Activated CD8-positive, alpha-beta T cell treated with anti-CD3 and anti-CD28 coated beads, Interleukin-2, amount 10 ng/mL, durations not matched to agents 7 days and 5 days (primary cell): Measurements from ENCODE around the gene CD300LD. TPM values are rescaled to one million over a fixed set of nuclear protein-coding genes. Genes with fewer than 3 reads are reported as not detected.
A peak's percentile ranks its signal among the peaks of the same experiment; 100 is the strongest.
"Not testable (repeated sequence)": the region's sequence is repeated elsewhere in the genome, so short reads cannot be mapped to it uniquely, and the experiment has no call there.

Experiments used
- ATAC-seq: fragments of 150-1000 bp; cut with Tn5 transposase; one replicate; pipeline ENCODE4 v1.10.0; 2021; ENCODE audit warnings: moderate library complexity
- CTCF ChIA-PET: fragments of 350-600 bp; sonication (Branson Sonifier 250); formaldehyde crosslinking; loops from one replicate; lab custom pipeline; 2021; ENCODE audit warnings: antibody characterized with exemption; lab: Charles Lee
- POLR2A ChIA-PET: fragments of 350-600 bp; sonication (Branson Sonifier 250); formaldehyde crosslinking; loops from one replicate; lab custom pipeline; 2021; ENCODE audit warnings: antibody characterized with exemption; lab: Charles Lee
- DNase-seq: peaks from one replicate; pipeline ENCODE4 v3.0.0-alpha.2; 2020
- H3K27ac Mint-ChIP-seq: one replicate; pipeline ENCODE4 v1.8.0; 2021; ENCODE audit warnings: mild to moderate bottlenecking, mixed read lengths
- H3K27me3 Mint-ChIP-seq: one replicate; pipeline ENCODE4 v1.8.0; 2021; ENCODE audit warnings: low read depth, mixed read lengths
- H3K36me3 Mint-ChIP-seq: one replicate; pipeline ENCODE4 v1.8.0; 2021; ENCODE audit warnings: low read depth, mixed read lengths
- H3K4me1 Mint-ChIP-seq: one replicate; pipeline ENCODE4 v1.8.0; 2021; ENCODE audit warnings: low read depth, mixed read lengths
- H3K4me3 Mint-ChIP-seq: one replicate; pipeline ENCODE4 v1.8.0; 2021; ENCODE audit warnings: mild to moderate bottlenecking, mixed read lengths
- H3K9me3 Mint-ChIP-seq: one replicate; pipeline ENCODE4 v1.8.0; 2022; ENCODE audit warnings: mixed read lengths; ENCODE audit not compliant: insufficient read depth
- total RNA-seq, 2 experiments: library from RNA; stranded (reverse); gene quantifications; one replicate each; pipeline ENCODE4 v1.2.3, GENCODE V29; 2021

CD300LD gene
- not detected for total RNA-seq

DNA sequence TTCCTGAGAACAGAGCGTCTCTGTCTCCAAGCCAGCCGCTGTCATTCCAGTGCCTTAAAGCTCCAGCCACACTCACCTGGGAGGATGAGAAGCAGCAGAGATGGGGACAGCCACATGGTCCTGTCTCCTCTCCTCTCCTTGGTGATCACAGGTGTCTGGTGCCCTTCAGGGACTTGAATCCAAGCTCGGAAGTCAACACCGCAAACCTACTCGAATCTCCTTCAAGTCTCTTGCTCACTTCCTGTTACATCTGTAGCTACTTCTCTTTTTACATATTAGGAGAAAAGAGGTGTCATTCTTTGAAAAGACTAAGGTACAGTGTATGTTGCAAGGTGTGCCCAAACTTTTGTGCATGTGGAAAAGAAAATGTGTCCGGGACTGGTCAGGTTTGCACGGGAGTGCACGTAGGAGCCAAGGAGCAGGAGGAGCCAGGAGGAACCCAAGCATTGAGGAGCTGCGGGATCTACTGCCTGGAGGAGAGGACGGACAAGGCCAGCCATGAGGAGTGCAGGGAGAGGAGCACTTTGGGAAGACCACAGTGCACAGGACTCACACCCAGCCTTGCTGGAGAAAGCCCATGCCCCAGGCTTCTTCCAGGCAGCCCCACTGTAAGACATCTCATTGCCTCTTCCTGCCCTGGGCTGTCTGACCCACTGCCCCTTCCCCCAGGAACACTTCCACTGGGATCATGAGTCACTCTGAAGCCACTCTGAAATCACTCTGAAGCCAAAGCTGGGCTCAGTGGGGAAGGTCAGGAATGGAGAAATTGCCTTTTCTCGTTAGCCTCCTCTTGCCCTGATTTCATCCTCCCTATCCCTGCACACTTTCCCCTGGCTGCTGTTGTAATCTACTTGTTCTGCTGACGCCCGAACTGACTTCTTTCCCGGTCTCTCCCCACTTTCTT is at the start of gene CD300LD:
TSS of gene CD300LD (minus strand) at position 197 of the 904 bp plus-strand sequence. CDS start at position 116, 81 bp downstream.
- Mint-ChIP-seq H3K27ac (no peak within 1 kb of the TSS), H3K9me3 (peaks cover 7% of the 10 kb centered on the region), H3K36me3 (no peaks in the 10 kb centered on the region), H3K4me3 (no peak within 1 kb of the TSS), H3K4me1 (peaks cover 18% of the 10 kb centered on the region), H3K27me3 (peaks cover 43% of the 10 kb centered on the region)
- ChIA-PET POLR2A (no interaction called here), CTCF (interaction anchor here (0.7 to 2.0 kb wide), 5 partner anchors 10 to 224 kb away, joined by 3 to 9 read pairs (median 4); partner anchors contain the start of genes CD300H and GPR142)
- DNase-seq (no peak), ATAC-seq (peak; percentile 49)

DNA sequence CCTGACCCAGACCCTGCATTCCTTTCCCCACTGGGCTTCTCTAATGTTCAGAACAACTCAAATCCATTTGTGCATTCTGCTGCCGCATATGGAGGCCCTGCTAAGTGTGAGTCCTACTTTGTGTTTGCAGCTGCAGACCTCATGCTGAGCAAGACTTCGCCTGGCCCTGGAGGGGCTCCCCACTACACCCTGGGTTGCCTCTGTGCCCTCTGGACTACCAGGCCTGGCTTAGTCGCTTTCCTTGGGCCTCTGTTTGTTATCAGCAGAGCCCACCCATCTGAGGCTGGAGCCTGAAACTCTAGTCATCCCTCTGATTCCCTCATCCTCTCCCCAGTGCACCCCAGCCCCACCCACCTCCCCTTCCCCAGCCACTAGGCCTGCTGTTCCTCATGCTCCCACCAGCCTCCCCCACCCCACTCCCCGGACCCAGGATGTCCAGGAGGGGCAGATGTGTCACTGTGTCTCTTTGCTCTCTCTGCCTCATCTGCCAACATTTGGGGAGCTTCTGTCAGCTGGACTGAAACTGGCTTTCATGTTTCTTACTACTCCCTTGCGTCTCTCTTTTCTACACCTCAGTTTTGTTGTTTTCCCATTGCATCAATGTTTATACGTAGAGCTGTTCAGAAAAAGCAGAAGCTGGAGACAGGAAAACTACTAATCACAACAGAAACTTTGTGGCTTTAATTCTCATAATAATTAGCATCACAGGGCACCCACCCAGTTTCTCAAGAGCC is 49.3 kb upstream of the CD300LD start:
- CTCF ChIA-PET = interaction anchor here (0.5 kb wide), 1 partner anchor 46 kb away, joined by 3 read pairs; no protein-coding TSS in a partner anchor
- no peak overlapping the region for H3K27ac Mint-ChIP-seq
- no peaks in the 10 kb centered on the region for H3K9me3 Mint-ChIP-seq
- no peak for DNase-seq
- H3K4me3 Mint-ChIP-seq = no peak overlapping the region
- POLR2A ChIA-PET = no interaction called here
- peaks cover 68% of the 10 kb centered on the region for H3K27me3 Mint-ChIP-seq
- peaks cover 13% of the 10 kb centered on the region for H3K4me1 Mint-ChIP-seq
- no peak for ATAC-seq
- no peaks in the 10 kb centered on the region for H3K36me3 Mint-ChIP-seq

DNA sequence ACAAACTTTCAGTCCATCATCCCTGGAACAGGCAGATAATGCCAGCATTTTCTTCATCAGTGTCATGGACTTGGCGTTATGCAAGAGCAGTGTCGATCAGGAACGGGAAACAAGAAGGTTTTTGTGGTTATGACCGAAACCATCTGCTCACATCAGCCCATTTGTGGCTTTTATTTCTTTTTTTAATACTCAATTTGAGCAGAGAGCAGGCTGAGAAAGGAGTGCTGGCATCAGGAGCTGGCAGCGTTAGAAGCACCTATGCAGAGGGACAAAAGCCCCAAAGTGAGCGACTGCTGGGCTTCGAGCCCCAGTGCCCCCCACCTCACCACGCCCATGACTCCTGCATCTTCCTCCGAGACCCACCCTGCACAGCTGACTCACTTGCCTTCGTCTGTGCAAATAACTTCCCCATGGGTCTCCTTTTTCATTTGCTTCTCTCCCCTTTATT is 47.6 kb upstream of the CD300LD start:
- no peak overlapping the region for H3K27ac Mint-ChIP-seq
- peak; percentile 34 for DNase-seq
- CTCF ChIA-PET = interaction anchor here (0.7 to 1.9 kb wide), 3 partner anchors 9 to 74 kb away, joined by 3 to 6 read pairs (median 3); no protein-coding TSS in a partner anchor

DNA sequence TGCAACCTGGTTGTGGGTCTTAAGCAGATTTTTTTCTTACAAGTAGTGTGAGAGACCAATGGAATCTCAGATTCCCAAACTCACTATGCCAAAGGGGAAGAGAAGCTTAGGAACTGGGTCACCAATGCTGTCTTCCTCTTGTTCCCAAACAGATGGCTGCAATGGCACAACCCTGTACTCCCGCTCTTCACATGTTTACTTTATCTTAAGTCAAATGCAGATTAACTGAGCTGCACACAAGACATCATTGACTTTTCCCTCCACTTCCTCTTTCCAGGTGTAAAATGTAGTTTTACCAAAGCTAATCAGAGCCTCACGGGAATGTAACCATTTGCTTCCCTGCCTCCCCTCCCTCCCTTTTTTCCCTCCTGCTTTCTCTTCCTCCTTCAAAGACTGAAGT is 45.8 kb upstream of the CD300LD start:
- DNase-seq (no peak), ATAC-seq (no peak)
- Mint-ChIP-seq H3K27me3 (peaks cover 61% of the 10 kb centered on the region), H3K4me1 (peaks cover 13% of the 10 kb centered on the region), H3K36me3 (no peaks in the 10 kb centered on the region), H3K4me3 (no peak overlapping the region), H3K27ac (no peak overlapping the region), H3K9me3 (no peaks in the 10 kb centered on the region)
- POLR2A ChIA-PET = no interaction called here
- CTCF ChIA-PET = no interaction called here

More for the DNA sequence above, 47.6 kb upstream of the CD300LD start:
- Mint-ChIP-seq H3K4me3 (no peak overlapping the region), H3K9me3 (no peaks in the 10 kb centered on the region), H3K27me3 (peaks cover 68% of the 10 kb centered on the region), H3K36me3 (no peaks in the 10 kb centered on the region), H3K4me1 (peaks cover 13% of the 10 kb centered on the region)
- peak; percentile 44 for ATAC-seq
- POLR2A ChIA-PET = no interaction called here

DNA sequence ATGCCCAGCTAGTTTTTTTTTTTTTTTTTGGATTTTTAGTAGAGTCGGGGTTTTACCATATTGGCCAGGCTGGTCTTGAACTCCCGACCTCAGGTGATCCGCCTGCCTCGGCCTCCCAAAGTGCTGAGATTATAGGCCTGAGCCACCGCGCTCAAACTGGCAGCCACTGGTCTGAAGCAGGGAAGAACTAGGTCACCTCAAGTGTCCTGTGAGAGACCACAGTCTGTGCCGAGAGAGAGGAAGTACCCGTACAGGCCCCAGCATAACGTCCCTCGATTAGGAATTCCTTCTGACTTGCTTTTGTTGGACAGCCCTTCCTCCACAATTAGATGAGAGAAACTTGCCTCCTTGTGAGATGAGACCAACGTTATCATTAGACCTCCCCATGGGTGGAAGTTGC is 45.2 kb upstream of the CD300LD start:
- ChIA-PET POLR2A (no interaction called here), CTCF (no interaction called here)
- Mint-ChIP-seq H3K27ac (no peak overlapping the region), H3K27me3 (peaks cover 61% of the 10 kb centered on the region), H3K36me3 (no peaks in the 10 kb centered on the region), H3K4me3 (no peak overlapping the region), H3K4me1 (peaks cover 15% of the 10 kb centered on the region), H3K9me3 (no peaks in the 10 kb centered on the region)
- DNase-seq (no peak), ATAC-seq (no peak)

DNA sequence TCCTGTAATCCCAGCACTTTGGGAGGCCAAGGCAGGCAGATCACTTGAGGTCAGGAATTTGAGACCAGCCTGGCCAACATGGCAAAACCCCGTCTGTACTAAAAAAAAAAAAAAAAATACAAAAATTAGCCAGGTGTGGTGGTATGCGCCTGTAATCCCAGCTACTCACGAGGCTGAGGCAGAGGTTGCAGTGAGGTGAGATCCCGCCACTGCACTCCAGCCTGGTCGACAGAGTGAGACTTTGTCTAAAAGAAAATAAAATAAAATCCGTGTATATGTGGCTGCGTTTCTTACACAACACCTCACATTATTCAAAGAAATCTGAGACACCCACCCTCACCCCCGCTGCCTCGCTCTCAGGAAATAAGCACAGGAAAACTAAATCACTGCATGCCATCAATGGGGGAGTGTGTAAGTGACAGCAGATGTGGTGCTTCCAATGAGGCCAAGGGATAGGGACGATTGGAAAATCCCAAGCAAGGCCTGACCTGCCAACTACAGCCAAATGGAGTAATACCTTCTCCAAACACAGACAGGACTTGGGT is 44.5 kb upstream of the CD300LD start:
- H3K27me3 Mint-ChIP-seq = peaks cover 61% of the 10 kb centered on the region
- POLR2A ChIA-PET = not testable (repeated sequence)

DNA sequence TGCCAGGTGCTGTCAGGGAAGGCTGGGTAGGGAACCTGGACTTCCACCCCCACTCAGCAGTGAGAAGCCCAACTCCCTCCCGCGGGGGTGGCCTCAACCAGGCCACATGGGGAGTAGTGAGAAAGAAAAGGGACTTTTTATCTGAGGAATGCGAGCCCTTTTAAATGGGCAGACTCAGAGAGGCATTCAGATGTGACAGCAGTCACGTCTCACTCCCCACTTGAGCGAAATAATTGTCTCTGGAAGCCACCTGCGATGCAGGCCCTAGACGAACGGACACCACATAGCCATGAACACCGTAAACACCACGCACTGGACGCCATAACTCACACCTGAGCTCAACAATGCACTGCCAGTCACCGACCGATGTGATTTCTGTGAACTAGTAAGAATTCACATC is 43.3 kb upstream of the CD300LD start:
- no peak overlapping the region for H3K27ac Mint-ChIP-seq
- ATAC-seq (no peak), DNase-seq (no peak)
- ChIA-PET CTCF (no interaction called here), POLR2A (no interaction called here)
- H3K9me3 Mint-ChIP-seq = no peaks in the 10 kb centered on the region
- H3K27me3 Mint-ChIP-seq = peaks cover 57% of the 10 kb centered on the region
- no peaks in the 10 kb centered on the region for H3K36me3 Mint-ChIP-seq
- no peak overlapping the region for H3K4me3 Mint-ChIP-seq
- peaks cover 22% of the 10 kb centered on the region for H3K4me1 Mint-ChIP-seq

More for the DNA sequence above, 44.5 kb upstream of the CD300LD start:
- ATAC-seq, DNase-seq, CTCF ChIA-PET, H3K36me3 Mint-ChIP-seq, H3K4me3 Mint-ChIP-seq, H3K9me3 Mint-ChIP-seq, H3K27ac Mint-ChIP-seq: not testable (repeated sequence)
- peaks cover 21% of the 10 kb centered on the region for H3K4me1 Mint-ChIP-seq

DNA sequence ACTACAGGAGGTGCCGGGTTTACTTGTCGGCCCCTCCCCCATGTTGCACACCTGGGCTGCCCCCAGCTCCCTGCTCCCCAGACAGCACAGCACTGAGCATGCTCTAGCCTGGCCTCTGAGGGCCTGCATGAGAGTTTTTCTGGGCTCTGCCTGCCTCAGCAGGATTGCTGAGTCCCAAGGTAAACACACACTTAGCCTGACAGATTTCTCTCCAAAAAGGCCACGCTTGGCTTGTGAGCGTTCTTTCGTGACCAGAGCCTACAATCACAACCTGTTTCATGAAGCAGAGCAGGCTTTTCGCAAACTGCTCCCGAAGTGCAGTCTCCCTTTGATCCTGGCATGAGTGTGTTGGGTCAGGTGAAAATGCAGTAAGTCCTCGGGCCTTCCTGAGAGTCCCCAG is 41.2 kb upstream of the CD300LD start:
- ATAC-seq (no peak), DNase-seq (no peak)
- Mint-ChIP-seq H3K27ac (no peak overlapping the region), H3K36me3 (no peaks in the 10 kb centered on the region), H3K4me1 (peaks cover 8% of the 10 kb centered on the region), H3K27me3 (peaks cover 56% of the 10 kb centered on the region), H3K9me3 (no peaks in the 10 kb centered on the region), H3K4me3 (no peak overlapping the region)
- CTCF ChIA-PET = no interaction called here
- POLR2A ChIA-PET = no interaction called here

DNA sequence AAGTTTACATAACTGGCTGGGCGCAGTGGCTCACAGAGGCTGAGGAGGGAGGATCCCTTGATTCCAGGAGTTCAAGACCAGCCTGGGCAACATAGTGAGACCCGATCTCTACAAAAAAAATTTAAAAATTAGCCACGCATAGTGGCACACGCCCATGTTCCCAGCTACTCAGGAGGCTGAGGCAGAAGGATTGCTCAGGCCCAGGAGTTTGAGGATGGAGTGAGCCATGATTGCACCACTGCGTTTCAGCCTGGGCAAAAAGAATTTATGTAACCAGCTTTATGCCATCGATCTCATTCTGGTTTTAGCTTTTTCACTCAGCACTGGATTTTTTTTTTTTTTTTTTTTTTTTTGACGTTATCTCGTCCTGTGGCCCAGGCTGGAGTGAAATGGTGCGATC is 40.5 kb upstream of the CD300LD start:
- Mint-ChIP-seq H3K27ac (no peak overlapping the region), H3K4me1 (peaks cover 8% of the 10 kb centered on the region), H3K36me3 (no peaks in the 10 kb centered on the region), H3K4me3 (no peak overlapping the region), H3K9me3 (no peaks in the 10 kb centered on the region), H3K27me3 (peaks cover 54% of the 10 kb centered on the region)
- DNase-seq (no peak), ATAC-seq (no peak)
- CTCF ChIA-PET = no interaction called here
- POLR2A ChIA-PET = no interaction called here

DNA sequence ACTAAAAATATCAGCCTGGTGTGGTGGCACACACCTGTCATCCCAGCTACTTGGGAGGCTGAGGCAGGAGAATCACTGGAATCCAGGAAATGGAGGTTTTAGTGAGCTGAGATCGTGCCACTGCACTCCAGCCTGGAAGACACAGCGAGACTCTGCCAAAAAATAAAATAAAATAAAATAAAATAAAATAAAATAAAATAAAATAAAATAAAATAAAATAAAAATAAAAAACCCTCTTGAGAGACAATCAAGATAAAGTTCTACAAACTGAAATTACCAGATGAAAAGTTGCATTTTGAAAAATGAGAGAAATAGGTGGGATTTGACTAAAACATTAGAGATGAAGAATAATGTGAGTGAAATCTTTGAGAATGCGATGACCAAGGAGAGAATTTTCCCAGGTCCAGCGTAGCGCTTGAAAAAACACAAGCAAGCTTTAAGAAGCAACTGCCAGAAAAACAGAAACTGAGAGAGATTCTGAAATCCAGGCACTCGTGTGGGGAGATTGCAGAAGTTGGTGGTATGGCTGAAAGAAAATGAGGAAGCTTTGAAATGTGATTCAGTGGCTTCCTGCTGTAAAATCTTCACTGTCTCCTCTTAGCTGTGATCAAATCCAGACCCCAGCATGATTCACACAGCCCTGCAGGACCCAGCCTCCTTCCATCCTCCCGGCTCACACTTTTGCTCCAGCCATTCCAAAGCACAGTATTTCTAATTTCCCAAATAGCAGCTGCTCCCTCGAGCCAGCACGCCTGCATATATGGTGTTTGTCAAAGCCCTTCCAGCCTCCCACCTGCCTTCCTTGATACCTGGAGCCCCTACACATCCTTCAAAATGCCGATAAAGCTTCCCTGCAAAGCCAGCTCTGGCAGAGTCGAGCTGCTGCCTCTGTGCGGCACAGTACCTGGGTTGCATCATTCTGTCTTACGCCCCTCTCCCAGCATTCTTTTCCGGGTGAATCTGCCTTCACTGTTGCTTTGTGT is 39.7 kb upstream of the CD300LD start:
- Mint-ChIP-seq H3K4me1 (peaks cover 8% of the 10 kb centered on the region), H3K27me3 (peaks cover 53% of the 10 kb centered on the region), H3K4me3 (no peak overlapping the region), H3K27ac (no peak overlapping the region), H3K36me3 (no peaks in the 10 kb centered on the region), H3K9me3 (no peaks in the 10 kb centered on the region)
- DNase-seq = no peak
- no peak for ATAC-seq
- ChIA-PET CTCF (interaction anchor here (0.8 kb wide), 1 partner anchor 26 kb away, joined by 3 read pairs; no protein-coding TSS in a partner anchor), POLR2A (interaction anchor here (0.8 kb wide), 1 partner anchor 16 kb away, joined by 3 read pairs; no protein-coding TSS in a partner anchor)

DNA sequence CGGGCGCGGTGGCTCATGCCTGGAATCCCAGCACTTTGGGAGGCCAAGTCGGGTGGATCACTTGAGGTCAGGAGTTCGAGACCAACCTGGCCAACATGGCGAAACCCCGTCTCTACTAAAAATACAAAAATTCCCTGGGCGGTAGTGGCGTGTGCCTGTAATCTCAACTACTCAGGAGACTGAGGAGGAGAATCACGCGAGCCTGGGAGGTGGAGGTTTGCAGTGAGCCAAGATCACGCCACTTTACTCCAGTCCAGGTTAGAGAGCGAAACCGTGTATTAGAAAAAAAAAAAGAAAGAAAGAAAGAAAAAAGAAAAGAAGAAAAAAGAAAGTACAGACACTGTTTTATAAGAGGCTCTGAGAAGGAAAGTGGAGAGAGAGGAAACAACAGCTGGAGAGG is 38.2 kb upstream of the CD300LD start:
- H3K4me1 Mint-ChIP-seq, POLR2A ChIA-PET, H3K4me3 Mint-ChIP-seq, CTCF ChIA-PET, ATAC-seq, DNase-seq, H3K27ac Mint-ChIP-seq, H3K36me3 Mint-ChIP-seq, H3K9me3 Mint-ChIP-seq: not testable (repeated sequence)
- H3K27me3 Mint-ChIP-seq = peaks cover 57% of the 10 kb centered on the region
